ENCODE measurements around the gene RETREG2.

DNA sequence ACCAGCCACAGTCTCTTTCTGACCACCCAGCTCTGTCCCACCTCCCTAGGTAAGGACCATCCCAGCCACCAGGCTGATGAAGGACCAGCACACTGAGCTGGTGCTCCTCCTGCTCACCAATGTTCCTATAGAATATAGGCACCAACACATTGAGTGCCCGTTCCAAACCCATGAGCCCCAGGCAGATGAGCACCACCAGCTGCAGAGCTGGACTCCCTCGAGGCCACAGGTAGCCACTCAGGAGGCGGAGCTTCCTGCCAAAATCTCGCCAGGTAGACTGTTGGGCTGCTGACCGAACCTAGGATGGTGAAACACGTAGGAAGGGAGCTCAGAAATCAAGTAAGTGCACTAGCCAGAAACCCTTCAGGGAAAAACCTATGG is 38.5 kb downstream of the RETREG2 start:
- TF ChIP-seq, protein P1, sequence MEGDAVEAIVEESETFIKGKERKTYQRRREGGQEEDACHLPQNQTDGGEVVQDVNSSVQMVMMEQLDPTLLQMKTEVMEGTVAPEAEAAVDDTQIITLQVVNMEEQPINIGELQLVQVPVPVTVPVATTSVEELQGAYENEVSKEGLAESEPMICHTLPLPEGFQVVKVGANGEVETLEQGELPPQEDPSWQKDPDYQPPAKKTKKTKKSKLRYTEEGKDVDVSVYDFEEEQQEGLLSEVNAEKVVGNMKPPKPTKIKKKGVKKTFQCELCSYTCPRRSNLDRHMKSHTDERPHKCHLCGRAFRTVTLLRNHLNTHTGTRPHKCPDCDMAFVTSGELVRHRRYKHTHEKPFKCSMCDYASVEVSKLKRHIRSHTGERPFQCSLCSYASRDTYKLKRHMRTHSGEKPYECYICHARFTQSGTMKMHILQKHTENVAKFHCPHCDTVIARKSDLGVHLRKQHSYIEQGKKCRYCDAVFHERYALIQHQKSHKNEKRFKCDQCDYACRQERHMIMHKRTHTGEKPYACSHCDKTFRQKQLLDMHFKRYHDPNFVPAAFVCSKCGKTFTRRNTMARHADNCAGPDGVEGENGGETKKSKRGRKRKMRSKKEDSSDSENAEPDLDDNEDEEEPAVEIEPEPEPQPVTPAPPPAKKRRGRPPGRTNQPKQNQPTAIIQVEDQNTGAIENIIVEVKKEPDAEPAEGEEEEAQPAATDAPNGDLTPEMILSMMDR (IDR thresholded peaks at IDR 0.05) = no peak
- no peak for TF ChIP-seq POLR2A (IDR thresholded peaks at IDR 0.05)

All from uterus (tissue), 2 donors.